HG03521 (cell line): Measurements from ENCODE around the gene PCDHB14.
"Not testable (repeated sequence)": the region's sequence is repeated elsewhere in the genome, so short reads cannot be mapped to it uniquely, and the experiment has no call there.

Source experiments
- ATAC-seq: cut with Tn5 transposase; IDR thresholded peaks from one replicate; pipeline ENCODE4 v1.9.1; 2021; ENCODE audit warnings: mild to moderate bottlenecking, moderate library complexity; ENCODE audit not compliant: unreplicated experiment

The PCDHB14 gene

DNA sequence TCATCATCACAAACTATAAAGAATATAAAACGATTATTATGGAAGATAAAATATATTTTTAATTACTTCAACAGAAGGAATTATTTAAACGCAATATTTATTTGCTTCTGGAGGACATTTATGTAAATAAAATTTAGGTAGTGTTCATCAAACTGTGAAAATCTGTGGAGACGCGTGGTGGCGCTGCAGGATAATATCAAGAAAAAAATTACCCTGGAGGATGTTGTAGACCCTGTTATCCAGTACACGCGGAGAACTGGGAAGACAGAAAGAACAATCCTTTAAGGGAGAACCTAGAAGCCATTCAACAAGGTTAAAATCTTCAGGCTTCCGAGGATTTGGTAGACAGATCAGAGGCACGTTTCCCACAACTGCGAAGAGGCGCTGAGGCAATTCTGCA is 14.7 kb upstream of the PCDHB14 start, which contains the start of gene PCDHB12:
TSS of gene PCDHB12 (plus strand) at position 242 of the 400 bp plus-strand sequence. CDS start 189 bp downstream, outside the sequence.
- ATAC-seq = no peak

DNA sequence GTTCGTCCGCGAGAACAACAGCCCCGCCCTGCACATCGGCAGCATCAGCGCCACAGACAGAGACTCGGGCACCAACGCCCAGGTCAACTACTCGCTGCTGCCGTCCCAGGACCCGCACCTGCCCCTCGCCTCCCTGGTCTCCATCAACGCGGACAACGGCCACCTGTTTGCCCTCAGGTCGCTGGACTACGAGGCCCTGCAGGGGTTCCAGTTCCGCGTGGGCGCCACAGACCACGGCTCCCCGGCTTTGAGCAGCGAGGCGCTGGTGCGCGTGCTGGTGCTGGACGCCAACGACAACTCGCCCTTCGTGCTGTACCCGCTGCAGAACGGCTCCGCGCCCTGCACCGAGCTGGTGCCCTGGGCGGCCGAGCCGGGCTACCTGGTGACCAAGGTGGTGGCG is 12.9 kb upstream of the PCDHB14 start:
- not testable (repeated sequence) for ATAC-seq

GRCh38 chr5:141210849-141211248 is 12.3 kb upstream of the PCDHB14 start:
- not testable (repeated sequence) for ATAC-seq

DNA sequence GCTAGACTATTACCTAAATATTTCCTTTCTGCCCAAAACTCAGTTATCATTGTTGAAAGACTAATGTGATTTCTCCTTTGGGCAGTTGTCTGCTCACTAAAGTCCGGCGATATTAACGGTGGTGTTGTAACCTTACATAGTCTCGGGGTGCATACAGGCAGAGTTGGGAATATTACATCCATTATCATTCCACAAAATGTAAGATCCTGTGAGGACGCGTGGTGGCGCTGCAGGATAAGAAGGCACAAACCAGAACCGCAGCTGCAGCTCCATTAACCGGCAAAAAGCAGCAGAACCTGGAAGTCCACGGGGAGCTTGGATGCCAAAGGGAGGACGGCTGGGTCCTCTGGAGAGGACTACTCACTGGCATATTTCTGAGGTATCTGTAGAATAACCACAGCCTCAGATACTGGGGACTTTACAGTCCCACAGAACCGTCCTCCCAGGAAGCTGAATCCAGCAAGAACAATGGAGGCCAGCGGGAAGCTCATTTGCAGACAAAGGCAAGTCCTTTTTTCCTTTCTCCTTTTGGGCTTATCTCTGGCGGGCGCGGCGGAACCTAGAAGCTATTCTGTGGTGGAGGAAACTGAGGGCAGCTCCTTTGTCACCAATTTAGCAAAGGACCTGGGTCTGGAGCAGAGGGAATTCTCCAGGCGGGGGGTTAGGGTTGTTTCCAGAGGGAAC is 9.3 kb upstream of the PCDHB14 start, which contains the start of gene PCDHB13:
TSS of gene PCDHB13 (plus strand) at position 264 of the 684 bp plus-strand sequence. CDS start at position 469, 205 bp downstream.
- not testable (repeated sequence) for ATAC-seq

- not testable (repeated sequence) for ATAC-seq
Observed at GRCh38 chr5:141214583-141214982, 8.6 kb upstream of the PCDHB14 start.

GRCh38 chr5:141215504-141215903 is 7.6 kb upstream of the PCDHB14 start:
- ATAC-seq = not testable (repeated sequence)

DNA sequence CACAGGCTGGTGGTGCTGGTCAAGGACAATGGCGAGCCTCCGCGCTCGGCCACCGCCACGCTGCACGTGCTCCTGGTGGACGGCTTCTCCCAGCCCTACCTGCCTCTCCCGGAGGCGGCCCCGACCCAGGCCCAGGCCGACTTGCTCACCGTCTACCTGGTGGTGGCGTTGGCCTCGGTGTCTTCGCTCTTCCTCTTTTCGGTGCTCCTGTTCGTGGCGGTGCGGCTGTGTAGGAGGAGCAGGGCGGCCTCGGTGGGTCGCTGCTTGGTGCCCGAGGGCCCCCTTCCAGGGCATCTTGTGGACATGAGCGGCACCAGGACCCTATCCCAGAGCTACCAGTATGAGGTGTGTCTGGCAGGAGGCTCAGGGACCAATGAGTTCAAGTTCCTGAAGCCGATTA is 7.1 kb upstream of the PCDHB14 start:
- ATAC-seq = not testable (repeated sequence)

- not testable (repeated sequence) for ATAC-seq
Observed at GRCh38 chr5:141224844-141225243, 1.7 kb downstream of the PCDHB14 start.

DNA sequence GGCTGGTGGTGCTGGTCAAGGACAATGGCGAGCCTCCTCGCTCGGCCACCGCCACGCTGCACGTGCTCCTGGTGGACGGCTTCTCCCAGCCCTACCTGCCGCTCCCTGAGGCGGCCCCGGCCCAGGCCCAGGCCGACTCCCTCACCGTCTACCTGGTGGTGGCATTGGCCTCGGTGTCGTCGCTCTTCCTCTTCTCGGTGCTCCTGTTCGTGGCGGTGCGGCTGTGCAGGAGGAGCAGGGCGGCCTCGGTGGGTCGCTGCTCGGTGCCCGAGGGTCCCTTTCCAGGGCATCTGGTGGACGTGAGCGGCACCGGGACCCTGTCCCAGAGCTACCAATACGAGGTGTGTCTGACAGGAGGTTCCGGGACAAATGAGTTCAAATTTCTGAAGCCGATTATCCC is 2.3 kb downstream of the PCDHB14 start:
- ATAC-seq = not testable (repeated sequence)

- ATAC-seq = no peak
Observed at GRCh38 chr5:141234109-141234667, 11.0 kb downstream of the PCDHB14 start.

GRCh38 chr5:141235922-141236321 is 12.8 kb downstream of the PCDHB14 start:
- not testable (repeated sequence) for ATAC-seq

- ATAC-seq = no peak
Observed at GRCh38 chr5:141236516-141237313, 13.6 kb downstream of the PCDHB14 start.

DNA sequence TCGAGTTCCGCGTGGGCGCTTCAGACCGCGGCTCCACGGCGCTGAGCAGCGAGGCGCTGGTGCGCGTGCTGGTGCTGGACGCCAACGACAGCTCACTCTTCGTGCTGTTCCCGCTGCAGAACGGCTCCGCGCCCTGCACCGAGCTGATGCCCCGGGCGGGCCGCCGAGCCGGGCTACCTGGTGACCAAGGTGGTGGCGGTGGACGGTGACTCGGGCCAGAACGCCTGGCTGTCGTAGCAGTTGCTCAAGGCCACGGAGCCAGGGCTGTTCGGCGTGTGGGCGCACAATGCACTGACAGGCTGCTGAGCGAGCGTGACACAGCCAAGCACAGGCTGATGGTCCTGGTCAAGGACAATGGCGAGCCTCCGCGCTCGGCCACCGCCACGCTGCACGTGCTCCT is 18.4 kb downstream of the PCDHB14 start:
- ATAC-seq = no peak

- no peak for ATAC-seq
Observed at GRCh38 chr5:141245250-141245717, 22.1 kb downstream of the PCDHB14 start, which contains the start of gene PCDHB15. Gene PCDHB15, plus strand, starts transcription at chr5:141245395. Its CDS starts 184 bp downstream, at chr5:141245579.

- ATAC-seq = not testable (repeated sequence)
Observed at GRCh38 chr5:141246971-141247370, 23.8 kb downstream of the PCDHB14 start.

- ATAC-seq = not testable (repeated sequence)
Observed at GRCh38 chr5:141247434-141247833, 24.3 kb downstream of the PCDHB14 start.

DNA sequence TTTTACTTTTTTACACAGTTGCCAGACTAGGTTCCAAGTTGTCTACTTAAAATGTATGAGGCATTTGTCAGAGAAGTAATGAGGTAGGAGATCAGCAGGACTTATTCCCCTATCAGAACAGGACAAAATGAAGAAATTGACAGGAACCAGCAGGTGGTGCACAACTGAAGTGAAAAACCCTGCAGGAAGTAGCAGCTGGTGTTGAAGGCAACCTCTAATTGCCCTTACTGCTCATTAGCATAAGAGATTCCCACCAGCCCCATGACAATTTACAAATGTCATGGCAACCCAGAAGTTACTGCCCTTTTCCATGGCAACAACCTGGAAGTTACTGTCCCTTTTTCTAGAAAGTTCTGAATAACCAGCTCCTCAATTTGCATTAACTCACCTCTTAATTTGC is 27.4 kb downstream of the PCDHB14 start:
- ATAC-seq = no peak

DNA sequence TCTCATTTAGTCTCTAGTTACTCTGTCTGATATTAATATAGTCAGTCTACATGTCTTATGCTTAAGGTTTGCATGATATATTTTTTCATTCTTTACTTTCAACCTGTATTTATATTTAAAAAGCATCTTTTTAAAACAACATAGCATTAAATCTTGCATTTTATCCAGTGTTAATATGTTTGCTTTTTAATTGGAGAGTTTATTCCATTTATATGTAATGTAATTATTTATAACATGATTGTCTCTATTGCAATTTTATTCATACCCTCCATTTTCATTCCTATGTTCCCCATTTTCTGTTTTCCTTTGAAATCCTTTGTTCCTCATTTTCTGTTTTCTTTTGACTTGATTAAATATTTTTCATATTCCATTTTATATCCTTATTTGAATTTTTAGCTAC is 35.3 kb downstream of the PCDHB14 start:
- ATAC-seq = no peak

DNA sequence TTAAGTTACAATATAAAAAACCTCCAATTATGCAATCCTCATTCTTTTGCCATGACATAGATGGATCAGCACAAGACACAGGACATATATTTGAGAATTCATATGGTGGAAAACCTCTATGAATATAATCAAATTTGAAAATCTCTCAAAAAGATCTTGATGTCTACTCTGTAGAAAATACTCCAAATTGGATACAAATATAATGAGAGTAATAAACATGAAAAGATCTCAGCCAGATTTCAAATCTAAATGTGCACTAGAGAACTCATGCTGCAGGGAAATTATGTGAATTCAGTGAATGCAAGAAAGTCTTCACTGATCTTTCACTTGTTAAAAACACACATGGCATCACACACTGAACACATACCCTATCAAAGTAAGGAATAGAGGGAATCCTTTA is 35.8 kb downstream of the PCDHB14 start:
- ATAC-seq = no peak

DNA sequence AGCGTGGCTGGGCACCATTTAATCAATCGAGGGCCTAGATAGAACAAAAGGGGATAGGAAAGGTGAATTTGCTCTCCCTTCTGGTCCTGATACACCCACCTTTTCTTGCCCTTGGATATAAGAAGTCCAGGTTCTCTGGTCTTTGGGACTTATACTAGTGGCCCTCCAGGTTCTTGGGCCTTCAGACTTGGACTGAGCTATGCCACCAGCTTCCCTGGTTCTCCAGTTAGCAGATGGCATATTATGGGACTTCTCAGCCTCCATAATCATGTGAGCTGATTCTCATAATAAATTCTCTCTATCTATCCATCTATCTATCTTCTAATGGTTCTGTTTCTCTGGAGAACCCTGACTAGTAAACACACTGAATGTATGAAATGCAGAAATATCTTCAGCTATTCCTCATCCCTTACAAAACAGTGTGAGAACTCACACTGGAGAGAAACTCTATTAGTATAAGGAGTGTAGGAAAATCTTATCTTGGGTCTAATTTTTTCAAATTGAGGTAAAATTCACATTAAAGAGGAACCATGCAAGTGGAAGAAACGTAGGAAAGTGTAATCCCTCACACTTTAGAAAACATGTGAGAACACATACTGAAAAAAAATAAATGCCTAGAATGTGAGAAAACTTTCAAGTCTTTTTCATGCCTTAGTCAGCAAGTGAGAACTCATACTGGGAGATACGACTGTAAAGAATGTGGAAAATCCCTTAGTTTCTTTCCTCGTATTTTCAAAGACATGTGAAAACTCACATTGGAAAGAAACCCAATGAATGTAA is 37.5 kb downstream of the PCDHB14 start:
- no peak for ATAC-seq

- ATAC-seq = no peak
Observed at GRCh38 chr5:141261238-141261546, 38.0 kb downstream of the PCDHB14 start.
